ENCODE results near the gene BCL2L2. TPM values are rescaled to one million over a fixed set of nuclear protein-coding genes. Genes with fewer than 3 reads are reported as not detected.

Gene BCL2L2
- total and polyA plus RNA-seq, 10 of the 15 experiments (the other 5 are each of a cell fraction or from before 2014, with no cell fraction given) = 1.4 to 14.7 (median 7.1) TPM

GRCh38 chr14:23306412-23307145 lies at the start of gene BCL2L2 (continued):
- TF ChIP-seq MEF2A (IDR thresholded peaks at IDR 0.05; ENCODE audit: insufficient read depth, low read depth, low read length) = 0 out of 2 replicates have a peak, but pooled peaks have one; percentile 24
- no peak for TF ChIP-seq CHD4 (IDR thresholded peaks at IDR 0.05)
- TF ChIP-seq HSF1 (IDR thresholded peaks at IDR 0.05; ENCODE audit: low read depth, low read length) = no peak
- no peak for TF ChIP-seq ZBTB33 (IDR thresholded peaks at IDR 0.05)
- no peak for TF ChIP-seq HDAC6 (IDR thresholded peaks at IDR 0.05; ENCODE audit: unreplicated experiment)
- TF ChIP-seq TCF12 (IDR thresholded peaks at IDR 0.05; ENCODE audit: low read depth, low read length) = peak; percentile 17; the same call in 1 of the 2 replicates
- no peak; the same call in 1 of the 2 replicates for TF ChIP-seq ZBTB40 (IDR thresholded peaks at IDR 0.05; ENCODE audit: borderline replicate concordance)
- no peak for TF ChIP-seq TCF7 (IDR thresholded peaks at IDR 0.05; ENCODE audit: borderline replicate concordance)
- TF ChIP-seq IRF5 (IDR thresholded peaks at IDR 0.05; ENCODE audit: borderline replicate concordance) = no peak
- no peak for TF ChIP-seq NR2C2 (IDR thresholded peaks at IDR 0.05; ENCODE audit: borderline replicate concordance, control insufficient read depth, insufficient read length, low read depth)
- TF ChIP-seq FOXM1 (IDR thresholded peaks at IDR 0.05; ENCODE audit: low read depth, low read length) = no peak
- no peak; the same call in 1 of the 2 replicates for TF ChIP-seq CHD2 (IDR thresholded peaks at IDR 0.05; ENCODE audit: borderline replicate concordance, low read depth, low read length)
- TF ChIP-seq JUNB (IDR thresholded peaks at IDR 0.05) = no peak
- no peak for TF ChIP-seq RELA (IDR thresholded peaks at IDR 0.05; ENCODE audit: borderline replicate concordance, partially characterized antibody)
- no peak for TF ChIP-seq ATF2 (IDR thresholded peaks at IDR 0.05; ENCODE audit: low read length)
- TF ChIP-seq BACH1 (IDR thresholded peaks at IDR 0.05; ENCODE audit: borderline replicate concordance) = peak; percentile 50; the same call in 1 of the 2 replicates
- TF ChIP-seq SMC3 (IDR thresholded peaks at IDR 0.05; ENCODE audit: borderline replicate concordance, low read length) = no peak

Measured in GM12878 (cell line).